Uterus (tissue), 2 donors: ENCODE data around the gene GLIS1.

Experiments
- POLR2A ChIP-seq, 2 donors: fragments of 450-650 bp; IDR thresholded peaks; one replicate each; pipeline ENCODE4 v1.6.1; 2016; ENCODE audit warnings: antibody characterized with exemption in 2 of 2, mild to moderate bottlenecking in 1 of 2, moderate library complexity in 1 of 2
- TF ChIP-seq, protein P1 (sequence below), 4 experiments: fragments of 200-600 bp in 2 of 4; fragments of 450-650 bp in 2 of 4; sonication (generic) in 2 of 4; IDR thresholded peaks; one replicate each; pipeline ENCODE4 v1.5.1; 2016 to 2019; ENCODE audit warnings: antibody characterized with exemption in 4 of 4, mild to moderate bottlenecking in 2 of 4, moderate library complexity in 1 of 4

DNA sequence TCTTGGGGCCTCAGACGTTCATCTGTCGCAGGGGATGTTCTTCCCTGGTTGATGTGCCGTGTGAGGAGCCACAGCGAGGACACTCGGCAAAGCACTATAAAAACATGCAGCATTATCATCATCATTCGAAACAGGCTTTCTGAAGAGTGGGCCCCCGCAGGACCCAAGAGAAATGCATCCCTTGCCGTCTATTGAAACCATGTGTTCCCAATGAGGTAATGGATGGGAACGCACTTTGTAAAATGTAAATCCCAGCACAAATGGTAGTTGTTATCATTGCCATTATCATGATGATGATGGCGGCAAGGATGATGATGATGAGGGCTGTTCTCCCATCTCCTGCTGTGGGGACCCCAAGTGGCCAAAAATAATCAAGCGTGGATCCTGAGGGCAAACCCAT is 76.8 kb downstream of the GLIS1 start:
- TF ChIP-seq, protein P1, sequence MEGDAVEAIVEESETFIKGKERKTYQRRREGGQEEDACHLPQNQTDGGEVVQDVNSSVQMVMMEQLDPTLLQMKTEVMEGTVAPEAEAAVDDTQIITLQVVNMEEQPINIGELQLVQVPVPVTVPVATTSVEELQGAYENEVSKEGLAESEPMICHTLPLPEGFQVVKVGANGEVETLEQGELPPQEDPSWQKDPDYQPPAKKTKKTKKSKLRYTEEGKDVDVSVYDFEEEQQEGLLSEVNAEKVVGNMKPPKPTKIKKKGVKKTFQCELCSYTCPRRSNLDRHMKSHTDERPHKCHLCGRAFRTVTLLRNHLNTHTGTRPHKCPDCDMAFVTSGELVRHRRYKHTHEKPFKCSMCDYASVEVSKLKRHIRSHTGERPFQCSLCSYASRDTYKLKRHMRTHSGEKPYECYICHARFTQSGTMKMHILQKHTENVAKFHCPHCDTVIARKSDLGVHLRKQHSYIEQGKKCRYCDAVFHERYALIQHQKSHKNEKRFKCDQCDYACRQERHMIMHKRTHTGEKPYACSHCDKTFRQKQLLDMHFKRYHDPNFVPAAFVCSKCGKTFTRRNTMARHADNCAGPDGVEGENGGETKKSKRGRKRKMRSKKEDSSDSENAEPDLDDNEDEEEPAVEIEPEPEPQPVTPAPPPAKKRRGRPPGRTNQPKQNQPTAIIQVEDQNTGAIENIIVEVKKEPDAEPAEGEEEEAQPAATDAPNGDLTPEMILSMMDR (IDR thresholded peaks at IDR 0.05): no peak
- no peak for TF ChIP-seq POLR2A (IDR thresholded peaks at IDR 0.05)
